Esophagus muscularis mucosa (tissue), 4 donors: Measurements from ENCODE around the gene NBDY. TPM values are rescaled to one million over a fixed set of nuclear protein-coding genes. Genes with fewer than 3 reads are reported as not detected.

Experiments
- DNase-seq: peaks from one replicate; pipeline ENCODE4 v3.0.0-alpha.2; 2017; ENCODE audit errors: extremely low spot score
- H3K27ac ChIP-seq, 4 donors: fragments of 200-600 bp; sonication (generic); replicated peaks in 1 of 4; 1 replicate in 3 of 4; 2 replicates in 1 of 4; pipeline ENCODE4 v1.5.1; 2016 to 2019; ENCODE audit warnings: mild to moderate bottlenecking in 1 of 4
- H3K27me3 ChIP-seq, 4 donors: fragments of 200-600 bp; sonication (generic); one replicate each; pipeline versions ENCODE4 v1.5.1 to v1.6.0; 2016 to 2019
- H3K36me3 ChIP-seq, 4 donors: fragments of 200-600 bp; sonication (generic); one replicate each; pipeline ENCODE4 v1.5.1; 2016 to 2019
- H3K4me1 ChIP-seq, 4 donors: fragments of 200-600 bp; sonication (generic); one replicate each; pipeline ENCODE4 v1.5.1; 2016 to 2019
- H3K4me3 ChIP-seq, 4 donors: fragments of 200-600 bp; sonication (generic); 1 replicate in 2 of 4; 2 replicates in 2 of 4; pipeline ENCODE4 v1.5.1; 2016 to 2019; ENCODE audit warnings: mild to moderate bottlenecking in 4 of 4, moderate library complexity in 1 of 4
- H3K9me3 ChIP-seq, 4 donors: fragments of 200-600 bp; sonication (generic); 1 replicate in 3 of 4; 2 replicates in 1 of 4; pipeline ENCODE4 v1.5.1; 2016 to 2019
- EP300 ChIP-seq: sonication (generic); formaldehyde crosslinking; IDR thresholded peaks from one replicate; pipeline ENCODE4 v1.6.1; 2017; ENCODE audit warnings: antibody characterized with exemption
- POLR2A ChIP-seq: fragments of 450-650 bp; IDR thresholded peaks from one replicate; pipeline ENCODE4 v1.6.1; 2017; ENCODE audit warnings: antibody characterized with exemption, moderate library complexity, mild to moderate bottlenecking, low read depth
- POLR2AphosphoS5 ChIP-seq, 2 donors: sonication (generic); formaldehyde crosslinking; IDR thresholded peaks; one replicate each; pipeline ENCODE4 v1.6.1; 2017; ENCODE audit warnings: antibody characterized with exemption in 2 of 2
- WGBS: methylation state at CpG from one replicate; pipeline ENCODE4 v1.1.5; 2018; 5-methylcytosine and 5-hydroxymethylcytosine counted together
- intact Hi-C: fragments of 100-400 bp; cut with DNase I; formaldehyde crosslinking; loops from one replicate; pipeline ENCODE4 v1.15.1; 2023
- total RNA-seq, 4 donors: library from RNA; depleted of rRNA; stranded (reverse); fragments of >200 nt; gene quantifications; one replicate each; pipeline versions ENCODE4 v1.1.0 to v1.2.1, GENCODE V29; 2016
- TF ChIP-seq, protein P1 (sequence below), 3 experiments: fragments of 200-600 bp in 2 of 3; fragments of 450-650 bp in 1 of 3; sonication (generic) in 2 of 3; IDR thresholded peaks; one replicate each; pipeline ENCODE4 v1.5.1; 2017 to 2019; ENCODE audit warnings: antibody characterized with exemption in 3 of 3, mild to moderate bottlenecking in 2 of 3, moderate library complexity in 1 of 3

The NBDY gene
- total RNA-seq, 4 donors from 2014 or later, result 11.8 to 19.4 (median 18.7) TPM

DNA sequence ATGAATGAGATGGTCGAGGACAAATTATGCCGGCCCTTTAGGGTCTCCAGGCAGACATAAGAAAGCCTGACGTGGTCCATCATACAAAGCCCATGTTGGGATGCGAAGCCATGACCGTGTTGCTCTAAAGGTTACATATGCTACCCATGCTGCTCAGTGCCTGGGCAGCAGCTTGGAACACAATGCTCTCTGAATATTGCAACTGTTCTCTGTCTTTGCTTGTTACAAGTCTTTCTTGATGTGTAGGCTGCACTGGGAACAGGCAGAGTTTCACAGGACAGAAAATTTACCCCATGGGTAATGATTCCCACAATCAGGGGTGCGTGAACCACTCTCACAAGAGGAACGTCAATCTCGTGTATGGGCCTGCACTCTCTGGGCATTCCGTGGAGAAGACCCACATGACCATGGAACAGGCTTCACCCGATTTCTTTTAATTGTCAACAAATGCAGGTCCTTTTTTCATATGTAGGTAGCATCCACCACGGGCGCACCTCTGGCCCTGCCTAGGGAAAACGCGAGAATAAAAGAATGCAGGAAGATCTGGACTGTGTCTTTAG, 66.3 kb downstream of the NBDY start:
- TF ChIP-seq EP300 (no peak), POLR2A (no peak), POLR2AphosphoS5 (IDR thresholded peaks at IDR 0.05) (no peak)
- TF ChIP-seq, protein P1, sequence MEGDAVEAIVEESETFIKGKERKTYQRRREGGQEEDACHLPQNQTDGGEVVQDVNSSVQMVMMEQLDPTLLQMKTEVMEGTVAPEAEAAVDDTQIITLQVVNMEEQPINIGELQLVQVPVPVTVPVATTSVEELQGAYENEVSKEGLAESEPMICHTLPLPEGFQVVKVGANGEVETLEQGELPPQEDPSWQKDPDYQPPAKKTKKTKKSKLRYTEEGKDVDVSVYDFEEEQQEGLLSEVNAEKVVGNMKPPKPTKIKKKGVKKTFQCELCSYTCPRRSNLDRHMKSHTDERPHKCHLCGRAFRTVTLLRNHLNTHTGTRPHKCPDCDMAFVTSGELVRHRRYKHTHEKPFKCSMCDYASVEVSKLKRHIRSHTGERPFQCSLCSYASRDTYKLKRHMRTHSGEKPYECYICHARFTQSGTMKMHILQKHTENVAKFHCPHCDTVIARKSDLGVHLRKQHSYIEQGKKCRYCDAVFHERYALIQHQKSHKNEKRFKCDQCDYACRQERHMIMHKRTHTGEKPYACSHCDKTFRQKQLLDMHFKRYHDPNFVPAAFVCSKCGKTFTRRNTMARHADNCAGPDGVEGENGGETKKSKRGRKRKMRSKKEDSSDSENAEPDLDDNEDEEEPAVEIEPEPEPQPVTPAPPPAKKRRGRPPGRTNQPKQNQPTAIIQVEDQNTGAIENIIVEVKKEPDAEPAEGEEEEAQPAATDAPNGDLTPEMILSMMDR (IDR thresholded peaks at IDR 0.05), result no peak
- no peak overlapping the region for H3K27ac ChIP-seq
- intact Hi-C loops, result no loop called here
- peaks cover 0 to 22% (median 3%) of the 10 kb centered on the region in 4 donors for H3K4me1 ChIP-seq
- H3K4me3 ChIP-seq, result no peak overlapping the region
- no peaks in the 10 kb centered on the region for H3K9me3 ChIP-seq
- H3K27me3 ChIP-seq, result no peaks in the 10 kb centered on the region
- no peaks in the 10 kb centered on the region for H3K36me3 ChIP-seq
- DNase-seq, result peak; percentile 12
- WGBS, result 93% methylated on average over 13 of the region's 14 CpGs

DNA sequence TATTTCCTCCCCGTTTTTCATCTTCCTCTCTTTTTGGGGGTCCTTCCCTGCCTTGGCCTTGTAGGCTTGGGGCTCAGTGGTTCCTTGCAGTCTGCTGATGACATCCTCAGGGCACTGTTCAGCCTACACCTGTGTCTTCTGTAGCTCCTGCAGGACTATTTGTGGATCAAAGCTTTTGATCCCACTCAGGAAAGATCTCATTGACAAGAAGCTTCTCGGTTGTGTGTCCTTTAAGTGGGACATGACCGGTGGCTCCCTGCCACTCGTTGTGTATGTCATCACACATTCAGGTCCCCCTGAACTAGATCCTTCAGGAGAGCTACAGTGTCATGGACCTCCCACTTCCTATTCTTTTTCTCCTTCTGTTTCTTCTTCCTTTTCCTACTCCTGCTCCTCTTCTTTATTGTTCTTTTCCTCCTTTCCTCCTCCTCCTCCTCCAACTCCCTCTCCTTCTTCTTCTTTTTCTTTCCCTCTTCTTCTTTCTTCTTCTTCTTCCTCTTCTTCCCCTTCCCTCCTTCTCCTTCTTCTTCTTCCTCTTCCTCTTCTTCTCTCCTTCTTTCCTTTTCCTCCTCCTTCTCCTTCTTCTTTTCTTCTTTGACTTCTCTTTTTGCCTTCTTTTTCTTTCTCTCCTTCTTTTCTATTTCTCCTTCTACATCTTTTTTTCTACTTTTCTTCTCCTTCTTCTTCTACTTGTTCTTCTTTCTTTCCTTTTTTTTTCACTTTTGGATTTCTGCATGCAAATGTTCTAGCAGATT, 67.8 kb downstream of the NBDY start:
- Histone ChIP-seq H3K9me3 (no peaks in the 10 kb centered on the region), H3K36me3 (no peaks in the 10 kb centered on the region), H3K4me3 (no peak overlapping the region), H3K27me3 (no peaks in the 10 kb centered on the region), H3K27ac (no peak overlapping the region), H3K4me1 (peaks cover 0 to 23% (median 3%) of the 10 kb centered on the region in 4 donors)
- 93% methylated on average over 4 of the region's 4 CpGs for WGBS
- TF ChIP-seq POLR2A, result no peak
- TF ChIP-seq, protein P1 (IDR thresholded peaks at IDR 0.05), result no peak
- TF ChIP-seq POLR2AphosphoS5 (IDR thresholded peaks at IDR 0.05), result no peak
- no peak for TF ChIP-seq EP300
- peak; percentile 17 for DNase-seq
- intact Hi-C loops, result no loop called here

DNA sequence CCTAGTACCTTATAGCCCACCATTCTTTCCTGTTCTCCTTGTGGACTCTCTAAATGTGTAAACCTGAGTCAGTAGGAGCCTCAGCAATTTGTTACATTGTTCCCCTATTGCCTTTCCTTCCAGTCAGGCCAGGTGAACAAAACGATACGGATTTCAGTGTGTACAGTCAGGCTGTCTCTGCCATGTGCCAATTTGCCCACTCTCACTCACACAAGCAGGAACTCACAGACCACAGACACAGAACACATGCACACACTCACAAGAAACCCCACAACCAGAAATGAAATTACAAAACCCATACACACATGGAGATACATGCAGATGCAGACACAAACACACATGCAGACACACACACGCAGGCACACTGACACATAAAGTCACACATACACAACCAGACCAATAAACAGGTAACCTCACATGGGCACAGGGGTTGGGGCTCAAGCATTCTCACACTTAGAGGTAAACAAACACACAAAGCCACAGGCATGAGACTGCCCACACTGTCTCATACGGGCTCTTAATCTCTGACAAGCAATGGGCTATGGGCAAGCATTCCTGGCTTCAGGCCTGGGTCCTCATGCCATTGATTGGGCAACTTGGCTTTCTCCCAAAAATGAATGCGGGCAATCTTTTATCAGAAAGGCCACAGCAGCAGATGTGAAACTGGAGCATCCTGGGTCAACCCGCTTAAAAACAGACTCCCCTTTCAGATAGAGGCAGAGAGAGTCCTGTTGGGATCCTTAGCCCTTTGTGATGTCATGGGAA, 68.7 kb downstream of the NBDY start:
- no peaks in the 10 kb centered on the region for H3K9me3 ChIP-seq
- intact Hi-C loops, result no loop called here
- peaks cover 0 to 32% (median 6%) of the 10 kb centered on the region in 4 donors for H3K4me1 ChIP-seq
- 77% methylated on average over 5 of the region's 6 CpGs for WGBS
- peak; percentile 39 for DNase-seq
- H3K27ac ChIP-seq, result no peak overlapping the region
- H3K36me3 ChIP-seq, result no peaks in the 10 kb centered on the region
- H3K4me3 ChIP-seq, result no peak overlapping the region
- no peaks in the 10 kb centered on the region for H3K27me3 ChIP-seq
- TF ChIP-seq POLR2AphosphoS5 (IDR thresholded peaks at IDR 0.05) (no peak), POLR2A (no peak), EP300 (no peak)
- TF ChIP-seq, protein P1 (IDR thresholded peaks at IDR 0.05), result no peak

DNA sequence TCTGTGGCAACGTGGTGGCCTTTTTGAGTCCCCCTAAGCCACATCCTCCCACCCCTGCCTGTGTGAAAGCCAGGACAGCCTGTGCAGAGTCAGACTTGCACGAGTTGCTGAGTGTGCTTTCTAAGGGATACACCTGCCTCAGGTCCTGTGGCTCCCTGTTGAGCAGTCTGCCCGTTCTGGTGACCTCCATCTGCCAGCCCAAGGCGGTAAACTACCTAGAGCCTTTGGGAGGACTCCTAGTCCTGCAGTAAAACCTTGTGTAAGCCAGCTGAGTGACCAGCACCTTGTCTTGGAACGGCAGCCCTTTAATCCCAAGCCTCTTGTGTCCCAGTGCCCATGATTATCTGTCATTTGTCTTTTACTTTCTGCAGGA, 69.3 kb downstream of the NBDY start:
- Histone ChIP-seq H3K27ac (no peak overlapping the region), H3K9me3 (no peaks in the 10 kb centered on the region), H3K27me3 (no peaks in the 10 kb centered on the region), H3K4me3 (no peak overlapping the region), H3K4me1 (peaks cover 0 to 32% (median 7%) of the 10 kb centered on the region in 4 donors), H3K36me3 (no peaks in the 10 kb centered on the region)
- 17% methylated on average over 2 of the region's 5 CpGs for WGBS
- no peak for DNase-seq
- intact Hi-C loops, result no loop called here
- no peak for TF ChIP-seq POLR2A
- TF ChIP-seq POLR2AphosphoS5 (IDR thresholded peaks at IDR 0.05), result no peak
- TF ChIP-seq EP300, result no peak
- TF ChIP-seq, protein P1 (IDR thresholded peaks at IDR 0.05), result no peak
